HCT116 (cell line): ENCODE results near the gene GGA2. TPM values are rescaled to one million over a fixed set of nuclear protein-coding genes. Genes with fewer than 3 reads are reported as not detected.

Source experiments
- ATAC-seq: fragments of 200-7000 bp; cut with Tn5 transposase; 2 replicates; pipeline ENCODE4 v1.9.1; 2020; ENCODE audit warnings: mild to moderate bottlenecking, moderate library complexity
- BruUV-seq: library from RNA; stranded (reverse); fragments of 400-500 nt; replicated peaks from 2 replicates; lab custom pipeline; 2021; lab: Mats Ljungman, UMichigan
- CTCF ChIA-PET: fragments of 300-600 bp; sonication (Branson Sonifier 250); formaldehyde crosslinking; loops from one replicate; lab custom pipeline; 2021; ENCODE audit warnings: antibody characterized with exemption; lab: Charles Lee
- POLR2A ChIA-PET: fragments of 300-600, 350-600 bp; sonication (Branson Sonifier 250); formaldehyde crosslinking; loops from one replicate; lab custom pipeline; 2021; ENCODE audit warnings: antibody characterized with exemption; lab: Charles Lee
- RAD21 ChIA-PET, 2 experiments: fragments of 300-600 bp; sonication (Branson Sonifier 250); formaldehyde crosslinking; loops; one replicate each; lab custom pipeline; 2023; ENCODE audit warnings: low total read pairs in 2 of 2; ENCODE audit not compliant: uncharacterized antibody in 2 of 2, unreplicated experiment in 2 of 2, low non-redundant PET in 1 of 2; lab: Charles Lee
- DNase-seq: peaks from one replicate; pipeline ENCODE4 v3.0.0-alpha.2; 2010; ENCODE audit warnings: low read depth, low spot score
- H2AFZ ChIP-seq: fragments of 200-600 bp; shearing (Covaris generic), sonication (generic); 2 replicates; pipeline ENCODE4 v1.6.1; 2017; ENCODE audit warnings: low read depth, mixed run types, mixed read lengths, antibody characterized with exemption, low read length; ENCODE audit not compliant: poor library complexity, severe bottlenecking
- H3K27ac ChIP-seq: 2 replicates; pipeline ENCODE4 v1.5.1; 2012; ENCODE audit warnings: low read depth, low read length
- H3K27me3 ChIP-seq: fragments of 200-600 bp; sonication (generic); 2 replicates; pipeline ENCODE4 v1.6.1; 2016; ENCODE audit warnings: mixed run types, low read length, mixed read lengths; ENCODE audit not compliant: insufficient read depth
- H3K36me3 ChIP-seq, 2 experiments: fragments of 200-500 bp in 1 of 2; fragments of 200-600 bp in 1 of 2; sonication (Bioruptor generic) in 1 of 2; sonication (generic) in 1 of 2; 2 replicates each; pipeline versions ENCODE4 v1.5.1 to v1.6.1; 2014 to 2016; ENCODE audit warnings: low read length in 2 of 2, inconsistent platforms in 1 of 2, mixed read lengths in 1 of 2, mixed run types in 1 of 2; ENCODE audit not compliant: insufficient read depth in 2 of 2, control insufficient read depth in 1 of 2
- H3K4me1 ChIP-seq, 2 experiments: fragments of 200-600 bp in 1 of 2; sonication (generic) in 1 of 2; 2 replicates each; pipeline versions ENCODE4 v1.5.1 to v1.6.1; 2012 to 2017; ENCODE audit warnings: low read length in 2 of 2, inconsistent platforms in 1 of 2, mild to moderate bottlenecking in 1 of 2, mixed read lengths in 1 of 2, mixed run types in 1 of 2, moderate library complexity in 1 of 2; ENCODE audit not compliant: insufficient read depth in 2 of 2, control insufficient read depth in 1 of 2
- H3K4me2 ChIP-seq: fragments of 200-600 bp; sonication (generic); 2 replicates; pipeline ENCODE4 v1.6.1; 2017; ENCODE audit warnings: mixed run types, low read length, mixed read lengths
- H3K4me3 ChIP-seq, 2 experiments: fragments of 200-600 bp in 1 of 2; sonication (generic) in 1 of 2; replicated peaks in 1 of 2; 2 replicates each; pipeline ENCODE4 v1.5.1; 2011 to 2016; ENCODE audit warnings: low read length in 2 of 2, control low read depth in 1 of 2, low read depth in 1 of 2, mild to moderate bottlenecking in 1 of 2, mixed read lengths in 1 of 2, mixed run types in 1 of 2
- H3K79me2 ChIP-seq: fragments of 200-600 bp; sonication (generic); 2 replicates; pipeline ENCODE4 v1.6.1; 2017; ENCODE audit warnings: mild to moderate bottlenecking, mixed run types, low read length, moderate library complexity, mixed read lengths; ENCODE audit not compliant: insufficient read depth
- H3K9ac ChIP-seq: fragments of 200-600 bp; sonication (generic); 2 replicates; pipeline ENCODE4 v1.6.1; 2016; ENCODE audit warnings: low read length, mixed read lengths
- H3K9me2 ChIP-seq: fragments of 200-600 bp; sonication (generic), shearing (Covaris generic); 2 replicates; pipeline ENCODE4 v1.6.1; 2017; ENCODE audit warnings: mixed run types, mild to moderate bottlenecking, moderate library complexity; ENCODE audit not compliant: insufficient read depth
- H3K9me3 ChIP-seq, 2 experiments: fragments of 200-500 bp in 1 of 2; fragments of 200-600 bp in 1 of 2; sonication (Bioruptor generic) in 1 of 2; sonication (generic) in 1 of 2; 2 replicates each; pipeline ENCODE4 v1.6.1; 2014 to 2017; ENCODE audit warnings: low read length in 2 of 2, mixed read lengths in 2 of 2, inconsistent platforms in 1 of 2, low read depth in 1 of 2, mild to moderate bottlenecking in 1 of 2, mixed run types in 1 of 2, moderate library complexity in 1 of 2; ENCODE audit not compliant: control insufficient read depth in 1 of 2, insufficient read depth in 1 of 2
- H4K20me1 ChIP-seq: fragments of 200-600 bp; sonication (generic), shearing (Covaris generic); 2 replicates; pipeline ENCODE4 v1.6.1; 2017; ENCODE audit warnings: mixed run types, mild to moderate bottlenecking, moderate library complexity; ENCODE audit not compliant: insufficient read depth
- CEBPB ChIP-seq: IDR thresholded peaks from 2 replicates; pipeline ENCODE4 v1.6.1; 2012; ENCODE audit warnings: low read depth
- EZH2phosphoT487 ChIP-seq: fragments of 200-600 bp; IDR thresholded peaks from 2 replicates; pipeline ENCODE4 v1.6.1; 2018; ENCODE audit warnings: antibody characterized with exemption, borderline replicate concordance
- POLR2AphosphoS5 ChIP-seq: IDR thresholded peaks from 2 replicates; pipeline ENCODE4 v1.6.1; 2011; ENCODE audit warnings: mild to moderate bottlenecking, low read depth, low read length, moderate library complexity
- RAD21 ChIP-seq: IDR thresholded peaks from 2 replicates; pipeline ENCODE4 v1.6.1; 2012; ENCODE audit warnings: low read depth, mild to moderate bottlenecking
- SIN3A ChIP-seq: IDR thresholded peaks from 2 replicates; pipeline ENCODE4 v1.6.1; 2012; ENCODE audit warnings: low read depth
- TCF7L2 ChIP-seq: IDR thresholded peaks from 2 replicates; pipeline ENCODE4 v1.7.0; 2011; ENCODE audit warnings: borderline replicate concordance, inconsistent platforms; ENCODE audit not compliant: insufficient read depth, insufficient read length; ENCODE audit errors: extremely low read depth
- ZFX ChIP-seq: fragments of 450-650 bp; IDR thresholded peaks from 2 replicates; pipeline ENCODE4 v1.6.1; 2017
- intact Hi-C: fragments of 100-400 bp; cut with micrococcal nuclease; formaldehyde crosslinking; loops from 2 replicates; pipeline ENCODE4 v1.10.0; 2022
- total RNA-seq: library from RNA; stranded (reverse); gene quantifications from one replicate; pipeline ENCODE4 v1.2.1, GENCODE V29; 2021; ENCODE audit not compliant: unreplicated experiment
- TF ChIP-seq, protein P1 (sequence below), 3 experiments: fragments of 200-600 bp in 1 of 3; sonication (generic) in 1 of 3; IDR thresholded peaks in 2 of 3; conservative IDR thresholded peaks in 1 of 3; 2 replicates each; pipeline ENCODE4 v1.5.1; 2012 to 2017; ENCODE audit warnings: low read depth in 2 of 3, low read length in 2 of 3, antibody characterized with exemption in 1 of 3, borderline replicate concordance in 1 of 3, control low read depth in 1 of 3, mild to moderate bottlenecking in 1 of 3, mixed read lengths in 1 of 3, mixed run types in 1 of 3, moderate library complexity in 1 of 3; ENCODE audit not compliant: insufficient read depth in 1 of 3
- TF ChIP-seq, protein P2 (sequence below): IDR thresholded peaks from 2 replicates; pipeline ENCODE4 v1.6.1; 2012
- TF ChIP-seq, protein P3 (sequence below): IDR thresholded peaks from 2 replicates; pipeline ENCODE4 v1.6.1; 2011; ENCODE audit warnings: mild to moderate bottlenecking, low read length, moderate library complexity; ENCODE audit not compliant: insufficient replicate concordance; ENCODE audit errors: extremely low read depth

Gene GGA2
- total RNA-seq, 1 experiment from 2014 or later = 68.3 TPM

DNA sequence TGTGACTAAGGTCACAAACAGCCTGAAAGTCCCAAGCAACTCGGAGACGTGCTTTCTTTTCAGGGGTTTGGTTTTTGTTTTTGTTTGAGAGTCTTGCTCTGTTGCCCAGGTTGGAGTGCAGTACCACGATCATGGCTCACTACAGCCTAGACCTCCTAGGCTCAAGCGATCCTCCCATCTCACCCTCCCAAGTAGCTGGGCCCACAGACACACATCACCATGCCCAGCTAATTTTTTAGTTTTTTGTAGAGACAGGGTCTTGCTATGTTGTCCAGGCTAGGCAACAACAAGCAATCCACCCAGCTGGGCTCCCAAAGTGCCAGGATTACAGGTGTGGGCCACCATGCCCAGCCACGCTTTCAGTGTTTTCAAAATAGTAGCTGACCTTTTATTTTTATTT, 19.8 kb upstream of the GGA2 start:
- H3K4me3 ChIP-seq = no peak overlapping the region
- H2AFZ ChIP-seq = no peak overlapping the region
- intact Hi-C loops = loop anchor here (10.0 kb wide), 1 partner anchor 55 kb away; no protein-coding TSS in a partner anchor
- H3K79me2 ChIP-seq = no peaks in the 10 kb centered on the region
- no peak overlapping the region for H3K9ac ChIP-seq
- no peak for TF ChIP-seq CEBPB
- TF ChIP-seq SIN3A = no peak
- no peak for TF ChIP-seq POLR2AphosphoS5
- TF ChIP-seq, protein P1, sequence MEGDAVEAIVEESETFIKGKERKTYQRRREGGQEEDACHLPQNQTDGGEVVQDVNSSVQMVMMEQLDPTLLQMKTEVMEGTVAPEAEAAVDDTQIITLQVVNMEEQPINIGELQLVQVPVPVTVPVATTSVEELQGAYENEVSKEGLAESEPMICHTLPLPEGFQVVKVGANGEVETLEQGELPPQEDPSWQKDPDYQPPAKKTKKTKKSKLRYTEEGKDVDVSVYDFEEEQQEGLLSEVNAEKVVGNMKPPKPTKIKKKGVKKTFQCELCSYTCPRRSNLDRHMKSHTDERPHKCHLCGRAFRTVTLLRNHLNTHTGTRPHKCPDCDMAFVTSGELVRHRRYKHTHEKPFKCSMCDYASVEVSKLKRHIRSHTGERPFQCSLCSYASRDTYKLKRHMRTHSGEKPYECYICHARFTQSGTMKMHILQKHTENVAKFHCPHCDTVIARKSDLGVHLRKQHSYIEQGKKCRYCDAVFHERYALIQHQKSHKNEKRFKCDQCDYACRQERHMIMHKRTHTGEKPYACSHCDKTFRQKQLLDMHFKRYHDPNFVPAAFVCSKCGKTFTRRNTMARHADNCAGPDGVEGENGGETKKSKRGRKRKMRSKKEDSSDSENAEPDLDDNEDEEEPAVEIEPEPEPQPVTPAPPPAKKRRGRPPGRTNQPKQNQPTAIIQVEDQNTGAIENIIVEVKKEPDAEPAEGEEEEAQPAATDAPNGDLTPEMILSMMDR (IDR thresholded peaks at IDR 0.05 in 2 of 3, conservative IDR thresholded peaks at IDR 0.05 in 1 of 3; ENCODE audit: borderline replicate concordance in 1 of 3, insufficient read depth in 1 of 3, low read depth in 2 of 3, low read length in 2 of 3) = no peak
- no peak for TF ChIP-seq EZH2phosphoT487
- no peak for TF ChIP-seq RAD21
- TF ChIP-seq, protein P2, sequence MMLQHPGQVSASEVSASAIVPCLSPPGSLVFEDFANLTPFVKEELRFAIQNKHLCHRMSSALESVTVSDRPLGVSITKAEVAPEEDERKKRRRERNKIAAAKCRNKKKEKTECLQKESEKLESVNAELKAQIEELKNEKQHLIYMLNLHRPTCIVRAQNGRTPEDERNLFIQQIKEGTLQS = no peak
- no peak for TF ChIP-seq TCF7L2
- TF ChIP-seq, protein P3, sequence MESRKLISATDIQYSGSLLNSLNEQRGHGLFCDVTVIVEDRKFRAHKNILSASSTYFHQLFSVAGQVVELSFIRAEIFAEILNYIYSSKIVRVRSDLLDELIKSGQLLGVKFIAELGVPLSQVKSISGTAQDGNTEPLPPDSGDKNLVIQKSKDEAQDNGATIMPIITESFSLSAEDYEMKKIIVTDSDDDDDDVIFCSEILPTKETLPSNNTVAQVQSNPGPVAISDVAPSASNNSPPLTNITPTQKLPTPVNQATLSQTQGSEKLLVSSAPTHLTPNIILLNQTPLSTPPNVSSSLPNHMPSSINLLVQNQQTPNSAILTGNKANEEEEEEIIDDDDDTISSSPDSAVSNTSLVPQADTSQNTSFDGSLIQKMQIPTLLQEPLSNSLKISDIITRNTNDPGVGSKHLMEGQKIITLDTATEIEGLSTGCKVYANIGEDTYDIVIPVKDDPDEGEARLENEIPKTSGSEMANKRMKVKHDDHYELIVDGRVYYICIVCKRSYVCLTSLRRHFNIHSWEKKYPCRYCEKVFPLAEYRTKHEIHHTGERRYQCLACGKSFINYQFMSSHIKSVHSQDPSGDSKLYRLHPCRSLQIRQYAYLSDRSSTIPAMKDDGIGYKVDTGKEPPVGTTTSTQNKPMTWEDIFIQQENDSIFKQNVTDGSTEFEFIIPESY = no peak
- TF ChIP-seq ZFX = no peak
- RAD21 ChIA-PET = no interaction called here
- no peak overlapping the region for H3K27ac ChIP-seq
- H3K36me3 ChIP-seq = peaks cover 42 to 43% of the 10 kb centered on the region in 2 experiments
- POLR2A ChIA-PET = no interaction called here
- no peaks in the 10 kb centered on the region for H3K27me3 ChIP-seq
- no TSS peak for BruUV-seq
- ATAC-seq (no peak), DNase-seq (no peak)
- H4K20me1 ChIP-seq = no peaks in the 10 kb centered on the region
- no peaks in the 10 kb centered on the region for H3K4me1 ChIP-seq
- H3K9me2 ChIP-seq = no peaks in the 10 kb centered on the region
- CTCF ChIA-PET = no interaction called here
- H3K9me3 ChIP-seq = no peaks in the 10 kb centered on the region
- no peak overlapping the region for H3K4me2 ChIP-seq
